Neural crest cell (in vitro differentiated cells): ENCODE results near the gene TIFAB. TPM values are rescaled to one million over a fixed set of nuclear protein-coding genes. Genes with fewer than 3 reads are reported as not detected.

Experiments
- DNase-seq: peaks from one replicate; pipeline ENCODE4 v3.0.0; 2021; ENCODE audit warnings: low read depth, mixed read lengths, low spot score
- H3K27ac Mint-ChIP-seq: one replicate; pipeline ENCODE4 v1.8.0; 2021; ENCODE audit warnings: mild to moderate bottlenecking, mixed read lengths; ENCODE audit not compliant: unreplicated experiment
- H3K27me3 Mint-ChIP-seq: 2 replicates; pipeline ENCODE4 v1.8.0; 2021; ENCODE audit warnings: low read depth, mild to moderate bottlenecking, mixed read lengths
- H3K36me3 Mint-ChIP-seq: 2 replicates; pipeline ENCODE4 v1.8.0; 2021; ENCODE audit warnings: low read depth, mild to moderate bottlenecking, mixed read lengths
- H3K4me1 Mint-ChIP-seq: 2 replicates; pipeline ENCODE4 v1.8.0; 2021; ENCODE audit warnings: mixed read lengths
- H3K4me3 Mint-ChIP-seq: one replicate; pipeline ENCODE4 v1.8.0; 2021; ENCODE audit warnings: mild to moderate bottlenecking, mixed read lengths
- H3K9me3 Mint-ChIP-seq: 2 replicates; pipeline ENCODE4 v1.8.0; 2021; ENCODE audit warnings: mixed read lengths
- total RNA-seq: library from RNA; stranded (reverse); gene quantifications from 2 replicates; pipeline ENCODE4 v1.2.1, GENCODE V29; 2021
- TF ChIP-seq, protein P1 (sequence below): fragments of 200-600 bp; sonication (generic); conservative IDR thresholded peaks from 2 replicates; pipeline ENCODE4 v1.5.0; 2021; ENCODE audit warnings: antibody characterized with exemption, mild to moderate bottlenecking

The TIFAB gene
- total RNA-seq, 1 donor from 2014 or later, result not detected

- no peak overlapping the region for H3K27ac Mint-ChIP-seq
- no peak for DNase-seq
- peaks cover 98% of the 10 kb centered on the region for H3K27me3 Mint-ChIP-seq
- no peaks in the 10 kb centered on the region for H3K9me3 Mint-ChIP-seq
- TF ChIP-seq, protein P1, sequence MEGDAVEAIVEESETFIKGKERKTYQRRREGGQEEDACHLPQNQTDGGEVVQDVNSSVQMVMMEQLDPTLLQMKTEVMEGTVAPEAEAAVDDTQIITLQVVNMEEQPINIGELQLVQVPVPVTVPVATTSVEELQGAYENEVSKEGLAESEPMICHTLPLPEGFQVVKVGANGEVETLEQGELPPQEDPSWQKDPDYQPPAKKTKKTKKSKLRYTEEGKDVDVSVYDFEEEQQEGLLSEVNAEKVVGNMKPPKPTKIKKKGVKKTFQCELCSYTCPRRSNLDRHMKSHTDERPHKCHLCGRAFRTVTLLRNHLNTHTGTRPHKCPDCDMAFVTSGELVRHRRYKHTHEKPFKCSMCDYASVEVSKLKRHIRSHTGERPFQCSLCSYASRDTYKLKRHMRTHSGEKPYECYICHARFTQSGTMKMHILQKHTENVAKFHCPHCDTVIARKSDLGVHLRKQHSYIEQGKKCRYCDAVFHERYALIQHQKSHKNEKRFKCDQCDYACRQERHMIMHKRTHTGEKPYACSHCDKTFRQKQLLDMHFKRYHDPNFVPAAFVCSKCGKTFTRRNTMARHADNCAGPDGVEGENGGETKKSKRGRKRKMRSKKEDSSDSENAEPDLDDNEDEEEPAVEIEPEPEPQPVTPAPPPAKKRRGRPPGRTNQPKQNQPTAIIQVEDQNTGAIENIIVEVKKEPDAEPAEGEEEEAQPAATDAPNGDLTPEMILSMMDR, result no peak
- H3K36me3 Mint-ChIP-seq, result no peaks in the 10 kb centered on the region
- H3K4me3 Mint-ChIP-seq, result no peak overlapping the region
- H3K4me1 Mint-ChIP-seq, result peaks cover 6% of the 10 kb centered on the region
Observed at GRCh38 chr5:135467871-135468485, 15.8 kb upstream of the TIFAB start.

DNA sequence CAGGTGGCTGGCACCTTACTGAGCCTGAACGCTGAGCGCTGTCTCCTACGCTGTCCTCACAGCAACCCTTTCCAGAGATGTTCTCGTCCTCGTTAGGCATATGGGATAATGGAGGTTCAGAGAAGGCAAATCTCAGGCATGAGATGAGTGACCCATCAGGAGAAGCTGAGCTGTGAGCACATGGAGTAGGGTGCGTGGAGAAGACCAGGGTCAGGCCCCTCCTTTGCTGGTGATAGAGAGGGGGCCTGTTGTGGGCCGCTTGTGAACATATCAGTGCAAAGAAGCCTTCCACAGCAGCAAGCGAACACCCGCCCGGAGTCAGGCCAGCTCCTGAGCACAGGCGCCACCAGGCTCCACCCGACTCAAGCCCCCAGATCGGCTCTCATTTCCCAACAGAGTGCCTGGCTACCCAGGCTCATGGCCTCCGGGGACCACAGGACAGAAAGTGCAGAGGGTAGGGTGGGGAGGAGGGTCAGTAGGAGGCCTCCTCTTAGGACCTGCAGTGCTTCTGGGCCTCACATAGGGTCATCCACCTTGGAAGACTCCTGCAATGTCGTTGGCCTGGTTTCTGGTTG is 15.0 kb upstream of the TIFAB start:
- no peak for DNase-seq
- peaks cover 99% of the 10 kb centered on the region for H3K27me3 Mint-ChIP-seq
- no peaks in the 10 kb centered on the region for H3K36me3 Mint-ChIP-seq
- H3K4me3 Mint-ChIP-seq, result no peak overlapping the region
- H3K9me3 Mint-ChIP-seq, result no peaks in the 10 kb centered on the region
- TF ChIP-seq, protein P1, result no peak
- peaks cover 10% of the 10 kb centered on the region for H3K4me1 Mint-ChIP-seq
- no peak overlapping the region for H3K27ac Mint-ChIP-seq

GRCh38 chr5:135466178-135467050 is 14.3 kb upstream of the TIFAB start:
- no peak overlapping the region for H3K27ac Mint-ChIP-seq
- TF ChIP-seq, protein P1, result peak; percentile 89
- peaks cover 10% of the 10 kb centered on the region for H3K4me1 Mint-ChIP-seq
- H3K36me3 Mint-ChIP-seq, result no peaks in the 10 kb centered on the region
- peak overlapping the region; percentile 28 for H3K4me3 Mint-ChIP-seq
- H3K27me3 Mint-ChIP-seq, result peaks cover 99% of the 10 kb centered on the region
- H3K9me3 Mint-ChIP-seq, result no peaks in the 10 kb centered on the region
- DNase-seq, result peak; percentile 87

GRCh38 chr5:135465391-135466122 is 13.4 kb upstream of the TIFAB start:
- H3K4me3 Mint-ChIP-seq, result no peak overlapping the region
- H3K27ac Mint-ChIP-seq, result no peak overlapping the region
- no peak for DNase-seq
- no peaks in the 10 kb centered on the region for H3K9me3 Mint-ChIP-seq
- H3K36me3 Mint-ChIP-seq, result no peaks in the 10 kb centered on the region
- H3K4me1 Mint-ChIP-seq, result peaks cover 10% of the 10 kb centered on the region
- H3K27me3 Mint-ChIP-seq, result peaks cover 99% of the 10 kb centered on the region
- TF ChIP-seq, protein P1, result no peak

DNA sequence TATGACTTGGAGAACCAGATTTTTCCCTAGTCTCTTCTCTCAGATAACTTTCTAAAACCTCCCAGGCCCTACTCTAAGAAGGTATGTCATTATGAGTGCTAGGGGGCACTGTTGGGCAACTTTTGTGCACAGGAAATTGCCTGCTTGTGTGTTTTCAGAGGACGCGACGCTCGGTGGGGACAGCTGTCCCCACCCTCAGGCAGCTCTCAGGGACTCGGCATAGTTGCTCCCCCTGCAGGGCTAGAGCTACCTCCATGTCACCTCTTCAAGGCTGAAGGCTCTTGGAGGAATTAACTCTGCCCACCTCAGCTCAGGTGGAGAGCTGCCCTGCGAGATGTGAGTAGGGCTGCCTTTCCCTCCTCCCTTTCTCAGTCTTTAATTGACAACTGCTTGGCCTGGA is 10.2 kb upstream of the TIFAB start:
- TF ChIP-seq, protein P1, result peak; percentile 68
- no peaks in the 10 kb centered on the region for H3K9me3 Mint-ChIP-seq
- peaks cover 10% of the 10 kb centered on the region for H3K4me1 Mint-ChIP-seq
- DNase-seq, result peak; percentile 58
- H3K36me3 Mint-ChIP-seq, result no peaks in the 10 kb centered on the region
- peaks cover 96% of the 10 kb centered on the region for H3K27me3 Mint-ChIP-seq
- H3K4me3 Mint-ChIP-seq, result no peak overlapping the region
- H3K27ac Mint-ChIP-seq, result no peak overlapping the region
